Activated CD8-positive, alpha-beta T cell treated with anti-CD3 and anti-CD28 coated beads, Interleukin-2, amount 10 ng/mL, durations not matched to agents 7 days and 5 days (primary cell): ENCODE measurements around the gene AKAP12. TPM values are rescaled to one million over a fixed set of nuclear protein-coding genes. Genes with fewer than 3 reads are reported as not detected.

ENCODE experiments used
- ATAC-seq: fragments of 150-1000 bp; cut with Tn5 transposase; one replicate; pipeline ENCODE4 v1.10.0; 2021; ENCODE audit warnings: moderate library complexity
- CTCF ChIA-PET: fragments of 350-600 bp; sonication (Branson Sonifier 250); formaldehyde crosslinking; loops from one replicate; lab custom pipeline; 2021; ENCODE audit warnings: antibody characterized with exemption; lab: Charles Lee
- POLR2A ChIA-PET: fragments of 350-600 bp; sonication (Branson Sonifier 250); formaldehyde crosslinking; loops from one replicate; lab custom pipeline; 2021; ENCODE audit warnings: antibody characterized with exemption; lab: Charles Lee
- DNase-seq: peaks from one replicate; pipeline ENCODE4 v3.0.0-alpha.2; 2020
- H3K27ac Mint-ChIP-seq: one replicate; pipeline ENCODE4 v1.8.0; 2021; ENCODE audit warnings: mild to moderate bottlenecking, mixed read lengths
- H3K27me3 Mint-ChIP-seq: one replicate; pipeline ENCODE4 v1.8.0; 2021; ENCODE audit warnings: low read depth, mixed read lengths
- H3K36me3 Mint-ChIP-seq: one replicate; pipeline ENCODE4 v1.8.0; 2021; ENCODE audit warnings: low read depth, mixed read lengths
- H3K4me1 Mint-ChIP-seq: one replicate; pipeline ENCODE4 v1.8.0; 2021; ENCODE audit warnings: low read depth, mixed read lengths
- H3K4me3 Mint-ChIP-seq: one replicate; pipeline ENCODE4 v1.8.0; 2021; ENCODE audit warnings: mild to moderate bottlenecking, mixed read lengths
- H3K9me3 Mint-ChIP-seq: one replicate; pipeline ENCODE4 v1.8.0; 2022; ENCODE audit warnings: mixed read lengths; ENCODE audit not compliant: insufficient read depth
- total RNA-seq, 2 experiments: library from RNA; stranded (reverse); gene quantifications; one replicate each; pipeline ENCODE4 v1.2.3, GENCODE V29; 2021

AKAP12 gene, protein sequence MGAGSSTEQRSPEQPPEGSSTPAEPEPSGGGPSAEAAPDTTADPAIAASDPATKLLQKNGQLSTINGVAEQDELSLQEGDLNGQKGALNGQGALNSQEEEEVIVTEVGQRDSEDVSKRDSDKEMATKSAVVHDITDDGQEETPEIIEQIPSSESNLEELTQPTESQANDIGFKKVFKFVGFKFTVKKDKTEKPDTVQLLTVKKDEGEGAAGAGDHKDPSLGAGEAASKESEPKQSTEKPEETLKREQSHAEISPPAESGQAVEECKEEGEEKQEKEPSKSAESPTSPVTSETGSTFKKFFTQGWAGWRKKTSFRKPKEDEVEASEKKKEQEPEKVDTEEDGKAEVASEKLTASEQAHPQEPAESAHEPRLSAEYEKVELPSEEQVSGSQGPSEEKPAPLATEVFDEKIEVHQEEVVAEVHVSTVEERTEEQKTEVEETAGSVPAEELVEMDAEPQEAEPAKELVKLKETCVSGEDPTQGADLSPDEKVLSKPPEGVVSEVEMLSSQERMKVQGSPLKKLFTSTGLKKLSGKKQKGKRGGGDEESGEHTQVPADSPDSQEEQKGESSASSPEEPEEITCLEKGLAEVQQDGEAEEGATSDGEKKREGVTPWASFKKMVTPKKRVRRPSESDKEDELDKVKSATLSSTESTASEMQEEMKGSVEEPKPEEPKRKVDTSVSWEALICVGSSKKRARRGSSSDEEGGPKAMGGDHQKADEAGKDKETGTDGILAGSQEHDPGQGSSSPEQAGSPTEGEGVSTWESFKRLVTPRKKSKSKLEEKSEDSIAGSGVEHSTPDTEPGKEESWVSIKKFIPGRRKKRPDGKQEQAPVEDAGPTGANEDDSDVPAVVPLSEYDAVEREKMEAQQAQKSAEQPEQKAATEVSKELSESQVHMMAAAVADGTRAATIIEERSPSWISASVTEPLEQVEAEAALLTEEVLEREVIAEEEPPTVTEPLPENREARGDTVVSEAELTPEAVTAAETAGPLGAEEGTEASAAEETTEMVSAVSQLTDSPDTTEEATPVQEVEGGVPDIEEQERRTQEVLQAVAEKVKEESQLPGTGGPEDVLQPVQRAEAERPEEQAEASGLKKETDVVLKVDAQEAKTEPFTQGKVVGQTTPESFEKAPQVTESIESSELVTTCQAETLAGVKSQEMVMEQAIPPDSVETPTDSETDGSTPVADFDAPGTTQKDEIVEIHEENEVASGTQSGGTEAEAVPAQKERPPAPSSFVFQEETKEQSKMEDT (N-terminal part only)
- under 1 TPM; 0.05 to 0.08 TPM for total RNA-seq

DNA sequence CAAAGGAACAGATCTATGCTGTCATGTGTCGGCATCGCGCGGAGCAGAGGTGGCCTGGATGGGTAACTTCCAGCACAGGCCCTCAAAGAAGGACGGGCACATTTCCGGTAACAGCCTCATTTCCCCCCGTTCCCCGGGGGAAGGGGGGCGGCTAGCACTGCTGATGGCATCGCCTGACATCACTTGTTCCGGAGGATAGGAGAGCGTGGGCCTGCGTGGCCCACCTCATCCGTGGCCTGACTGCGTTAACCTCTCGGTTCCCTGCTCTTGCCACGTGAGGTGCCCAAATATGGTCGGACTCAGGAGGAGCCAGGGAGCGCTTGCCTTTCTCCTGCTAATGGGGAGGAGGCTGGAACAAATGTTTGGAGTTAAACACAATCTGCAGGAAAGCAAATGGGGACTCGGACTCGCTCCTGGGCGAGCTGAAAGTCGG lies at the start of gene AKAP12:
AKAP12 (plus strand) TSS at position 365 of the 433 bp plus-strand sequence. CDS start 596 bp downstream, outside the sequence.
- no peaks in the 10 kb centered on the region for H3K9me3 Mint-ChIP-seq
- peak within 1 kb of the TSS; percentile 72 for H3K4me3 Mint-ChIP-seq
- POLR2A ChIA-PET, result no interaction called here
- peaks cover 13% of the 10 kb centered on the region for H3K4me1 Mint-ChIP-seq
- H3K27me3 Mint-ChIP-seq, result peaks cover 59% of the 10 kb centered on the region
- CTCF ChIA-PET, result interaction anchor here (1.8 kb wide), 1 partner anchor 348 kb away, joined by 3 read pairs; no protein-coding TSS in a partner anchor
- DNase-seq (no peak), ATAC-seq (no peak)
- H3K27ac Mint-ChIP-seq, result no peak within 1 kb of the TSS
- H3K36me3 Mint-ChIP-seq, result no peaks in the 10 kb centered on the region

DNA sequence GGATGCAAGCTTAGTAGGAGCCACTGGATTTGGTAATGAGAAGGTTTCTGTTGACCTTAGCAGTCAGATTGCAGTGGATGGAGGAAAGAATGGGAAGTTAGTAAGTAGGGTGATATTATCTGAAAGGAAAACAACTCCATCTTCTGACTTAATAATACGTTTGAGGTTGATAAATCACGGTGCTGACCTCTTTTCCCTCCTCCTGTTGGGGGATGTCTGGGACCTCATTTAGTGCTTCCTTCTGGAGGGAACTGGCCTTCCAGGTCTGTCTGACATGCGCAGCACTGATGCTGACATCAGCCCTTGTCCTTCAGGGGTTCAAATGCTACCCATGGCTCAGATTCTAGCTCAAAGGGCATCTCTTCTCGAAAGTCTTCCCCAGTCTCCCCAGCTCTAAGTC lies 48.2 kb upstream of the AKAP12 start:
- Mint-ChIP-seq H3K4me3 (no peak overlapping the region), H3K4me1 (no peaks in the 10 kb centered on the region), H3K36me3 (no peaks in the 10 kb centered on the region), H3K9me3 (no peaks in the 10 kb centered on the region), H3K27ac (no peak overlapping the region), H3K27me3 (peaks cover 10% of the 10 kb centered on the region)
- no peak for ATAC-seq
- no peak for DNase-seq
- CTCF ChIA-PET, result no interaction called here
- POLR2A ChIA-PET, result no interaction called here

DNA sequence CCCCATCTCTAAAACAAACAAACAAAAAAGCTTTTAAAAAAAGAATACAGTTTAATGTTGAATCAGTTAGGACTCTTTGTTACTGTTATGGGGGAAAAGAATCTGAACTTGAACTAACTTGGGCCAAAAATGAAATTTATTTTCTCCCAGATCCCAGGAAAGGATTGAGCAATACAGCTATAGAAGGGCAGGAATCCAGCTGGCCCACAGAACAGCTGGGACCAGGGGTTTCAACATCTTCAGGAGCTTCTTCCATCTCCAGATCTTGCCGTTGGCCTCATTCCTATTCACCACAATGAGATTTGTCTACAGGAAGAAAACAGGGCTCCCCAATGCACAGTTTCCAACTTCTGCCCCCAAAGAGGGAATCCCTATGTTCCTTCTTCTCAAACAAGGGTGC lies 43.2 kb upstream of the AKAP12 start:
- no peak overlapping the region for H3K27ac Mint-ChIP-seq
- ChIA-PET POLR2A (no interaction called here), CTCF (no interaction called here)
- no peaks in the 10 kb centered on the region for H3K4me1 Mint-ChIP-seq
- ATAC-seq (no peak), DNase-seq (no peak)
- no peaks in the 10 kb centered on the region for H3K9me3 Mint-ChIP-seq
- H3K27me3 Mint-ChIP-seq, result peaks cover 17% of the 10 kb centered on the region
- no peaks in the 10 kb centered on the region for H3K36me3 Mint-ChIP-seq
- no peak overlapping the region for H3K4me3 Mint-ChIP-seq

DNA sequence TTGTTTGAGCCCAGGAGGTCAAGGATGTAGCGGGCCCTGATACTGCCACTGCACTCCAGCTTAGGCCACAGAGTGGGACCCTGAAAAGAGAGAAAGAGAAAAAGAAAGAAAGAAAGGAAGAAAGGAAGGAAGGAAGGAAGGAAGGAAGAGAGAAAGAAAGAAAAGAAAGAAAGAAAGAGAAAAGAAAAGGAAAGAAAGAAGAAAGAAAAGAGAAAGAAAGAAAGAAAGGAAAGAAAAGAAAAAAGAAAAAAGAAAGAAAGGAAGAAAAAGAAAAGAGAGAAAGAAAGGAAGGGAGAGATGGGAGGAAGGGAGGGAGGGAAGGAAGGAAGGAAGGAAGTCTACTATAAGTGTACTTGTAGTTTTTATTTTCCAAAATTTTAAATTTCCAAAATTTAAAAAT lies 42.2 kb upstream of the AKAP12 start:
- no peak overlapping the region for H3K4me3 Mint-ChIP-seq
- ChIA-PET CTCF (no interaction called here), POLR2A (no interaction called here)
- ATAC-seq (no peak), DNase-seq (no peak)
- peaks cover 23% of the 10 kb centered on the region for H3K27me3 Mint-ChIP-seq
- H3K9me3 Mint-ChIP-seq, result no peaks in the 10 kb centered on the region
- H3K27ac Mint-ChIP-seq, result no peak overlapping the region
- no peaks in the 10 kb centered on the region for H3K4me1 Mint-ChIP-seq
- no peaks in the 10 kb centered on the region for H3K36me3 Mint-ChIP-seq

DNA sequence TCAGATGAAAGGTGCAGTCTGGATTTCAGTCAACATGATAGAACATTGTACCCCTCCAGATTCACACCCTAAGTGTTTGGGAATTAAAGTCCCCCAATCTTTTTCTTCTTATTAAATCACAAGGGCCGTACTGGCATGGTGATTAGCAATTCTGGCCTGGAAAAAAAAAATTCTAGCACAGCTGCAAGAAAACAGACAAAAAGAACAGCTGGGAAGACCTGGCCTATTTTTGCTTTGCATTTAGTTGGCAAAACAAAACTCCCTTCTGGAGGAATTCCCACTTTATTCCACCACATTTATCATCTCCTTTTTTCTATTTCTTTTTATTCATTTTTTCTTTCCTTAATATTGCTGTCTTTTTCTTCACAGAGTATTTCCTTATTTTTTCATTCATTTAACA lies 39.8 kb upstream of the AKAP12 start:
- Mint-ChIP-seq H3K27me3 (peaks cover 30% of the 10 kb centered on the region), H3K4me3 (no peak overlapping the region), H3K4me1 (no peaks in the 10 kb centered on the region), H3K36me3 (no peaks in the 10 kb centered on the region), H3K27ac (no peak overlapping the region), H3K9me3 (no peaks in the 10 kb centered on the region)
- CTCF ChIA-PET, result no interaction called here
- POLR2A ChIA-PET, result no interaction called here
- ATAC-seq (no peak), DNase-seq (no peak)

DNA sequence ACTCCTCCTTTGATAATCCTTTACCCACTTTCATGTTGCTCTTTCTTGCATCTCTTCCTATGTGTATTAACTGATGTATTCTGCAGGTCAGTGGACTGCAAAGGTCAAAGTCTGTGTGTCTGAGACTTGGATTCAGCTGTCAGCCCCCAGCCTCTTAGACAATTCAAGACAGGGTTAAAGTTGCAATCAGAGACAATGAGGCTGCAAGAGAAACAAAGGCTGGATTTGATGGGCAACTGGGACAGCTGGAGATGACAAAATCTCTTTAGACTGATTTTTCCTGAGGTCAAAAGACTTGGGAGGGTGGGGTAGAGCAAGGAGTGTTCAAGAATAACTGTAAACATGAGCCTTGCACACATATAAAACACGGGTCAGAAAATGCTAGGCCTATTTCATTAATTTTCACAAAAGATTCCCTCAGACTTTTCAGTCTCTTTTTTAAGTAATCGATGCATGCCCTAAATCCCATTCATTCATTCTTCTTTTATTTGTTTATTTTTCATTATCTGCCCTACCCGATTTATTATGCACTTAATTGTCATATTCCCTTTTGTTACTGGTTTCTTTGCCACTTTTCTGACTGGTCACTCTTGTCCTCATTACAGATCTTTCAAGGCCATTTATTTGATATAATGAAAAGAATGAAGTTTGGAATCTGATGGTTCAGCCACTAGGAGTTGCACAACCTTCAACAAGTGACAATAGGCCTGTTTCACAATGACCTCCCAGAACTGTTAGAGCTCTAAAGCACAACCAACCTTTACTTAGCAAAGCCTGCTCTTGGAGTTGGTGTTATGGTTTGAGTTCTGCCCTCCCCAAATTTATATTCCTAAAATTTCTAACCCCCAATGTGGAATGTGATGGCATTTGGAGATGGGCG lies 33.8 kb upstream of the AKAP12 start:
- ChIA-PET CTCF (no interaction called here), POLR2A (no interaction called here)
- no peak overlapping the region for H3K27ac Mint-ChIP-seq
- peaks cover 27% of the 10 kb centered on the region for H3K27me3 Mint-ChIP-seq
- H3K4me1 Mint-ChIP-seq, result no peaks in the 10 kb centered on the region
- no peaks in the 10 kb centered on the region for H3K36me3 Mint-ChIP-seq
- ATAC-seq (no peak), DNase-seq (no peak)
- no peaks in the 10 kb centered on the region for H3K9me3 Mint-ChIP-seq
- no peak overlapping the region for H3K4me3 Mint-ChIP-seq

DNA sequence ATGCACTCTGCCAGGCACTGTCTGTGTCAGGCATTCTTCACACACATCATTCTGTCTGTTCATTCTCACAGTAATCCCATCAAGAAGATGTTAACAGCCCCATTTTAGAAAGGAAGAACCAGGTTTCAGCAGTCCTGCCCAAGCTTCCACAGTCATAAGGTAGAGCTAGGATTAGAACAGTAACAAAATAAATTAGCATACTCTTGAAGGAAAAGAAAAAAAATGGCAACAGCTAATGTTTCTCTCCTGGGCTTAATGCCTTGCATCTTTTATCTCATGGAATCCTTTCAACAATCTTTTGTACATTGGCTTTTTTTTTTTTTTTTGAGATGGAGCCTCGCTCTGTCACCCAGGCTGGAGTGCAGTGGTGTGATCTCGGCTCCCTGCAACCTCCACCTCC lies 32.1 kb upstream of the AKAP12 start:
- no peak overlapping the region for H3K4me3 Mint-ChIP-seq
- ATAC-seq (no peak), DNase-seq (no peak)
- POLR2A ChIA-PET, result no interaction called here
- H3K9me3 Mint-ChIP-seq, result peaks cover 4% of the 10 kb centered on the region
- no peaks in the 10 kb centered on the region for H3K36me3 Mint-ChIP-seq
- no peaks in the 10 kb centered on the region for H3K4me1 Mint-ChIP-seq
- no peak overlapping the region for H3K27ac Mint-ChIP-seq
- CTCF ChIA-PET, result no interaction called here
- H3K27me3 Mint-ChIP-seq, result peaks cover 19% of the 10 kb centered on the region

DNA sequence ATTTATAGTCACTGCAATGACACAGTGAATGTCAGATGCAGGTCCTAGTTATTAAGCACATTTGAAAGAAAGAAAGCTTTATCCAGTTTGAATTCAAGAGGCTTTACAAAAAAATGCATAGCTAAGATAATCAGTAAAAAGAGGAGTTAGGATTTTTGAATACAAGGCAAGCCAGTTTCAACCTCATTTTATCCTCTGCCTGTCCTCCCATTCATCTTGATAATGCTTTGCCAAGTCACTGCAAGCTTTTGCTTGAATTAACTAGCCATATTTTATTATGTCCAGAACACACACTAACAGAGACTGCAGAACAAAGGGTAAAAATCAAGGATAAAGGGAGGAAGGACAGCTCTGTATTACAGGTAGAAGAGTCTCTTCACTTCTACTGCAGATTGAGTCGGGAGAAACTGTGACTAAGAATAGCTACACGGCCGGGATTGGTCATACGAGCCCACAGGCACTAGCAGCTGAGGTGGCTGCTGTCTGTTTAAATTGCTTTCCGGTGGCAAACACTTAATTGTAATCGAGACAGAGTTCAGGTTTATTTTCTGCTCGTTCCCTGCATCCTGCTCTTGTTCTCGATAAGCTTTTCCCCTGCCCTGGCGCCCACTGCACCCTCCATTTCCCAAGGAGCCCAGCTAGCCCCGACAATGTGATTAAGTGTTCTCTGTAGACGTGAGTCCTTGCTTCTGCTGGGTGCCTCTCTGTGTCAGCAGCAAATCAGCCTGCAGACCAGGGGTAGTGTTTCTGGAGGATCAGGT lies 30.5 kb upstream of the AKAP12 start:
- Mint-ChIP-seq H3K36me3 (no peaks in the 10 kb centered on the region), H3K27ac (no peak overlapping the region), H3K9me3 (peaks cover 4% of the 10 kb centered on the region), H3K27me3 (peaks cover 12% of the 10 kb centered on the region), H3K4me3 (no peak overlapping the region), H3K4me1 (no peaks in the 10 kb centered on the region)
- DNase-seq (no peak), ATAC-seq (no peak)
- ChIA-PET POLR2A (no interaction called here), CTCF (interaction anchor here (0.6 kb wide), 1 partner anchor 217 kb away, joined by 3 read pairs; no protein-coding TSS in a partner anchor)

DNA sequence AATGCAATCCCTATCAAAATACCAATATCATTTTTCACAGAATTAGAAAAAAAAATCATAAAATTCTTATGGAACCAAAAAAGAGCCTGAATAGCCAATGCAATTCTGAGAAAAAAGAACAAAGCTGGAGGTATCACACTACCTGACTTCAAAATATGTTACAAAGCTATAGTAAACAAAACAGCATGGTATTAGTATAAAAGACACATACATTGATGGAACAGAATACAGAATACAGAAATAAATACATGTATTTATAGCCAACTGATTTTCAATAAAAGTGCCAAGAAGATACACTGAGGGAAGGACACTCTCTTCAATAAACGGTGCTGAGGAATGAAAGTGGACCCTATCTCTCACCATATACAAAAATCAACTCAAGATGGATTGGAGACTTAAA lies 28.7 kb upstream of the AKAP12 start:
- no peak overlapping the region for H3K27ac Mint-ChIP-seq
- ATAC-seq (no peak), DNase-seq (no peak)
- ChIA-PET CTCF (no interaction called here), POLR2A (no interaction called here)
- peaks cover 11% of the 10 kb centered on the region for H3K27me3 Mint-ChIP-seq
- no peak overlapping the region for H3K4me3 Mint-ChIP-seq
- H3K9me3 Mint-ChIP-seq, result peaks cover 4% of the 10 kb centered on the region
- no peaks in the 10 kb centered on the region for H3K36me3 Mint-ChIP-seq
- no peaks in the 10 kb centered on the region for H3K4me1 Mint-ChIP-seq

DNA sequence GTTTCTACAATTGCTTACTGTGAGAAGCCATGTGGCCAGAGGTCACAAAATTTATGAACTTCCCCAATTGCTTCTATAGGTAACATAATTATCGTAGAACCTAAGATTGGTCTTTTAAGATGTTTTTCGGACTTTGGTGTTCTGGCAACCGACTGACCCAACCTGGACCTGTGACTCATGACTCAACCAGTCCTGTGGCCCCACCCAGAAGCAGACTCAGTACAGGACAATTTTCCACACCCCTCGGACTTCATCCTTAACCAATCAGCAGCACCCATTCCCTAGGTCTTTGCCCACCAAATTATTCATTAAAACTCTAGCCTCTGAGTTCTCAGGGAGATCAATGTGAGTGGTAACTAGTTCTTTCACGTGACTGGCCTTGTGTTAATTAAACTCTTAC lies 26.4 kb upstream of the AKAP12 start:
- POLR2A ChIA-PET, result no interaction called here
- H3K27me3 Mint-ChIP-seq, result peaks cover 9% of the 10 kb centered on the region
- no peaks in the 10 kb centered on the region for H3K36me3 Mint-ChIP-seq
- peaks cover 4% of the 10 kb centered on the region for H3K9me3 Mint-ChIP-seq
- H3K4me3 Mint-ChIP-seq, result no peak overlapping the region
- no peak for ATAC-seq
- no peaks in the 10 kb centered on the region for H3K4me1 Mint-ChIP-seq
- CTCF ChIA-PET, result no interaction called here
- H3K27ac Mint-ChIP-seq, result no peak overlapping the region
- DNase-seq, result no peak
